GM21529 (cell line): ENCODE results near the gene ZNHIT3.
"Not testable (repeated sequence)": the region's sequence is repeated elsewhere in the genome, so short reads cannot be mapped to it uniquely, and the experiment has no call there.

Source experiments
- ATAC-seq: cut with Tn5 transposase; IDR thresholded peaks from one replicate; pipeline ENCODE4 v1.9.1; 2021; ENCODE audit not compliant: unreplicated experiment

Gene ZNHIT3

DNA sequence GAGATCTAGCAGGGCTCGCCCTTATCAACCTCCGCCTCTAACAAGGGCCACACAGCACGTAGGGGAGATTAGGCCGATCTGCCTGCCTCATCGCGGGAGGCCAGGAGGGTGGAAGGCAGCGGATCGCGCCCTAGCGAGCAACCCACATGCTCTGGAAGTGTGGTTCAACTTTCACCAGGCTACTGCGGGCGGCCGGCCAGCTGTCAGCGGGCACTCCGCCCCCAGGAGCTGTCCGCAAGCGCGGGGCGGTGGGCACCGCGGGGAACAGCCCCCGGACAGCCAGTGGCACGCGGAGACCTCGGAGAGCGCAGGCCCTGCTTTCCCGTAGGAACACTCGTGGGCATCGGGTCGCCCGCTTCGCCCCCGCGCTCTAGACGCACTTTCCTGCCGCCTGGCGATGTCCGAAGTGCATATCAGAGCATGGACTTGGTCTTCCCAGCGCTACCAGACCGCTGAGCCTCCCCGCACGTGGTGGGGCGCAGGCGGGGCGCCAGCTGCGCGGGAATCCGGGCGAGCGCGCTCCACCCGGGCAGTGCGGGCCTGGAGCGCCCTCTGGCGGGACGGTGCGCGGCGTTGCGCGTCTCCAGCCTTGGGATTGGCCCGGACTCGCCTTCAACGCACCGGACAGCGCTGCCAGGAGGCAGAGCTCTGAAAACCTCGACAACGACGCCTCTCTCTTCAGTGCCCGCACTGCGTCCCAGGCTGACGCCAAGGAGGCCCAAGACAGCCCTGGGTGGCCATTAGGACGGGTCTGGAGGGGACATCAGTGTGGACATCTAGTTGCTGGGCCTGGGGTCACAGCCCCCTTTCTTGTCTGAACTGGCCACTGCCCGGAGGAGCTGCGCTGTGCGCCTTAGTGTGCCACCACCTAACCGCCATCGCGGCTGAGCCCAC is 3.6 kb upstream of the ZNHIT3 start:
- no peak for ATAC-seq

DNA sequence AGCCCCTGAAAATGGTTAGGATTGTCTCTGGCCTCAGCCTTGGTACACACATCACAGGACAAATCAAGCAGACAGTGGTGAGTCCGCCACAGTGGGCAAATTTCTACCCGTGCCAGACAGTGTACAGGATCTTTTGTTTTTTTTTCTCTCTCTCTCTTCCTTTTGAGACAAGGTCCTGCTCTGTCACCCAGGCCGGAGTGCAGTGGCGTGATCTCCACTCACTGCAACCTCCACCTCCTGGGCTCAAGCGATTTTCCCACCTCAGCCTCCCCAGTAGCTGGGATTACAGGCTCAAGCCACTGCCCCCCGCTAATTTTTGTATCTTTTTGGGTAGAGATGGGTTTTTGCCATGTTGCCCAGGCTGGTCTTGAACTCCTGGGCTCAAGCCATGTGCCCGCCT is 2.5 kb upstream of the ZNHIT3 start:
- not testable (repeated sequence) for ATAC-seq

DNA sequence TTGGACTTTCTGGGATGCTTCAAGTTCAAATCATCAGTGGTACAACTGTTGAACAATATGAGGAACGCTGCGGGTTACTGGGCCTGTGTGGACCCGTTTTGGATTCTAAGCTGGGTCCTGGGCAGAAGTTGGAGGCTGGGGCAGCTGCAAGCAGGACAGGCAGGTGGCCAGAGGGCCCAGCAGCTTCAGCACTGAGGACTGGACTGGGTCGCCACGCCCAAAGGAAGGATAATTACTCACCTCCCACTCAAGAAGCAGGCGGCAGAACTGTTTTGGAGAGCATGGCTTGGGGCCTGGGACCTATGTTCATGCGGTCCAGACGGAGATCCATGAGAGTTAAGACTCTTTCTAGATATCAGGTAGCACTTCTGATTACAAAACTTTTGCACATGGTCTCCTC is 1.5 kb upstream of the ZNHIT3 start:
- ATAC-seq: no peak

- ATAC-seq: no peak
These were observed 677 bp upstream of the ZNHIT3 start for GRCh38 chr17:36485805-36486203.

GRCh38 chr17:36493956-36494355 is 7.5 kb downstream of the ZNHIT3 start:
- no peak for ATAC-seq

GRCh38 chr17:36494674-36495073 is 8.2 kb downstream of the ZNHIT3 start:
- no peak for ATAC-seq

GRCh38 chr17:36495076-36495578 is 8.6 kb downstream of the ZNHIT3 start:
- ATAC-seq: no peak

DNA sequence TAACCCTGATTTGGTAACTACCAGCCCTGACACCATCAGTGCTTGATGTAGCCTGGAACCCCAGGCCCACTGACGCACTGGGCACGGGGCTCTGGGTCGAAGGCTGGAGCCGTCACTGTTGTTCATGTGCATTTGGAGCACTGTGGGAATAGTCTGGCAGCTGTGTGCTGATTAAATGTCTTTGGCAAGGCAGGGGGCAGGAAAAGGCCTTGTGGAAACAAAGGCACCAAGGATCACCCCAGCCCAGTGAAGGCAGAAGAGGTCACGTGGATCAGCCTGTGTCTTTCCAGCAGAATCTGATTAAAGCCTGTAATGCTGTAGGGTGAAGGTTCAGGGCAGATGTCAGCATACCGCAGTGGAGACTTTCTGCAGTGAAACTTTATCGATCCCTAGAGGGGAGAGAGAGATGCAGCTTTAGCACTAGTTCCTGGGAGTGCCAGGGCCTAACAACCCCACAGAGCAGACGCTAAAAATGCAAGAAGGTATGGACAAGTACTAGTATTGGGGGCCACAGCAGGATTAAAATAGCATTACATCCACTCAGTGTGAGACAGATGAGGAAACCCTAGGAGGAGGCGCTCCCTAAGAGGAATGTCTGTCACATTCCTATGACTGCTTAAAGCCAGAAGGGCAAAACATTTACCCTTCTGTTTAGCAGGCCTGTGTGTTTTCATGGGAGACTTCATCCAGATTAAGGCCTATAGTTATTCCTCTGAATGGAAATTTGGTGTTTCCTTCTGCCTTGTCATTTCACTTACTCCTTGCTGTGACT is 9.7 kb downstream of the ZNHIT3 start:
- no peak for ATAC-seq

DNA sequence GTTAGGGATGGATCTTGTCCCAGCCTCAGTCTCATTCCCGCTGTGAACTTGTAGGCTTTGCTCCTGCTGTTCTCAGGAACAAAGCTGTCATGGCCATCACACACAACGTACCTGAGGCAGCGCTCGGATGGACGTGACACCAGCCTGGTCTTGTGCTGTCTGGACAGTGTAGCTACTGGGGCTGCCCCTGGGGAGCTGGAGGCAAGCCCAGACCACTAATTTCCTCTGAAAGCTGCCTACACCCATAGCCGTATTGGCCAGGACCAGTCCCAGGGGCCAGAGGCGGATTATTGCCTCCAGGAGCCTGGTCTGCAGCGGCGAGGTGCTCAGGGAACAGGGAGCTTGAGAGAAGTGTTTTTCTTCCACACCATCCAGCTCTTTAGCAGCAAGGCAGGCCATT is 11.7 kb downstream of the ZNHIT3 start:
- ATAC-seq: no peak

DNA sequence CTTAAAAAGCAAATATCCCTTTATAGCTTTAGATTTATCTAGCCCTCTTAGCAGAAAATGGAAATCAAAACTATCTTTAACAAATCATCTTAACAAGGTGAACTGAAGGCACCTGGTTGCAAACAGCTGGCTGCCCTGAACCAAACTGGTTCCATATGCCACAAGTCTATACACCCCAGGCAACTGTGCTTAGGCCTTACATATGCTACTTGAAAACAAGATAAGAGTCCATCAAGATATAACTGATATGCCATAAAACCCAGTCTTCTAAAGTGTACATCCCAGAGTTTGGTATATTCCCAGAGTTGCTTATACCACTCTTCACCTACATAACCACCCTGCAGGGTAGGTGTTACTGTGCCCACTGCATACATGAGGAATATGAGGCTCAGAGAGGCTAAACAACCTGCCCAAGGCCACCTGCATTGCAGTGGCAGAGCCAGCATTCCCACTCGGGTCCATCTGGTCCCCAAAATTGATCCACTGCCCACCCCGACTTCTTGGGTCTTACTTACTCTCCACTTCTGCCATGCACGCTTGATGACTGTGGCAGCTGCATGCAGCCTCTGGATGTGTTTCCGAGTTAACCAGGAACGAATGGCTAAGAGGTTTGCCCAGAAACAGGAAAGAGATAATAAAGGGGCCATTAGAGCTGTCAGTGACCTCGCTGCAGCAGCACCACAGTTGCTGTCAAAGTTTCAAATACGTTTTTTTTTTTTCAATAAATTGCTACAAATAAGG is 12.2 kb downstream of the ZNHIT3 start:
- no peak for ATAC-seq

- ATAC-seq: no peak
These were observed 14.3 kb downstream of the ZNHIT3 start for GRCh38 chr17:36500745-36501225.

DNA sequence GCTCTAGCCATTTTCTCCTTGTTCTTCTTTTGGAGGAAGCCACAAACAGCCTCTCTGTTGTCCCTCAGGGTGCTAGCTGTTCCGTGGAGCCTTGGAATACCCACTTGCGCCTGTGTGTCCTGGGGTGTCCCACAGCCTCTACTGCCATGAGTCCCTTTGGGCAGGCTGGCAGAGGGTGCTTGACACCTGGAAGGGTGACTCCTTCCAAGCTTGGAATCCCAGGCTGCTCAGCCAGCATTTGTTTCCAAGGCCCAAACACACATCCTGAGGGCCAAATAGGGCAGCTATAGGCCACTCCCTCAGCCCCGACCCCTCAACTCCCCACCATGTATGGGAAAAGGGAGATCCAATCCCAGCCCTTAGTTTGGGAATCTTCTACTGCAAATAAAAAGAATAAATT is 14.9 kb downstream of the ZNHIT3 start:
- no peak for ATAC-seq

- ATAC-seq: no peak
These were observed 15.5 kb downstream of the ZNHIT3 start for GRCh38 chr17:36501963-36502362.

- no peak for ATAC-seq
These were observed 17.1 kb downstream of the ZNHIT3 start for GRCh38 chr17:36503456-36504155.

DNA sequence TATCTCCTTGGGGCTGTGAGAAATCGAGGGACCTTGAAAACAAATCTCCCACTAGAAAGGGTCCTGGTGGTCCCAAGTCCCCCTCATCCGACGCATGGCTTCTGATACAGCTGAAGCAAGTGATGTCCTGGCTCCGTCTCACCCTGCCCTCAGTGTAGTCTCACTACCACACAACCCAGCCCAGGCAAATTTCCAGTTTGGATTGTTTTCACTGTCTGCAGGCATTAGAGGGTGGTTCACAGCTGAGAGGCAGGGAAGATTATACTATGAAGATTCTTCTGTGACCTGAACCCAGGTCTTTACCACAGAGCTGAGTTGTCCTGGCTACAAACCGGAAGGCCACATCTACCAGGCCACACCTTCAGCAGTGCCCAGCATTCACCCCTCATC is 17.7 kb downstream of the ZNHIT3 start:
- ATAC-seq: no peak

DNA sequence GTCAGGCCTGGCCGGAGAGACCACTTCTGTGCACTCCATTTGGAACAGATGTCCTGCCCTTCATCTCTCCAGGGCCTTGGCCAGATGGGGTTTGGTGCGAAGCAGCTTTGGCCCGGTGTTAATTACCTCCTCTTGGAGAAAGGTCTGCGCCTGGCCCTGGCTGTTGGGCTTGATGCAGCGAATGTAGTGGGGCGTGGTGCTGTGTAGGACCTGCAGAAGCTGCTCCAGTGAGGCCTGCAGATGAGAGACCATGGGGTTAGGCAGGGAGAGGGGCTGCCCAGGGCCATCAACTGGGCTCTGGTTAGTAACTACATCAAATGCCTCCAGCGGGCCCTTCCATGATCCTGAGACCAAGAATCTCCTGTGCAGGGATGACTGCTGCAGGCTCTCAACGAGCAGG is 18.7 kb downstream of the ZNHIT3 start:
- no peak for ATAC-seq

- no peak for ATAC-seq
These were observed 19.9 kb downstream of the ZNHIT3 start for GRCh38 chr17:36506249-36506826.

GRCh38 chr17:36506831-36507230 is 20.4 kb downstream of the ZNHIT3 start:
- no peak for ATAC-seq

DNA sequence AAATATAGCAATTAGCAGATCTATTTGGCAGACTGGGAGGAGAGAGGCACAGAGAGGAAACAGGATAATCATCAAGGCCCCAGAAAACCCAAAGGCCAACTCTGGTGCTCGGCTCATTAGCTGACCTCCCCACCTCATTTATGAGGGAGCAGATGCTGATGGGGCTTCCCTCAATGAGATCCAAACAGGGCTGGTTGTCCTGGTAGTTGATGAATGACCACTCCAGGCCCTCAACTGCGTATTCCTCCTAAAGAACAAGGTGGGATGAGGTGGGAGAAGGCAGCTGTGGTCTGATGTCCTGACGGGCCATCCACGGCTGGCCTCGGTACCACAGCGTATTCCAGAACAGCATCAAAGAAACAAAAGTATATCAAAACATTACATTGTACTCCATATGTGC is 20.8 kb downstream of the ZNHIT3 start:
- no peak for ATAC-seq

DNA sequence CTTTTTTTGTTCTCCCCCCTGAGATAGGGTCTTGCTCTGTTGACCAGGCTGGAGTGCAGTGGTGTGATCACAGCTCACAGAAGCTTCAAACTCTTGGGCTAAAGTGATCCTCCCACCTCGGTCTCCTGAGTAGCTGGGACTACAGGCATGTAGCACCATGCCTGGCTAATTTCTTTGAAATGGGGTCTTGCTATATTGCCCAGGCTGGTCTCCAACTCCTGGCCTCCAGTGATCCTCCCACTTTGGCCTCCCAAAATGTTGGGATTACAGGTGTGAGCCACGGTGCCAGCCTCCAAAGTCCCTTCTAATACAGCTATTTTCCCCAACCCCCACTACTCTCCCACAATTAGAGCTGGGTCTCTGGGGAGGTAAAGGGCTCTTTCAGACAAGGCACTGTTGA is 22.0 kb downstream of the ZNHIT3 start:
- ATAC-seq: not testable (repeated sequence)
